Neural progenitor cell (in vitro differentiated cells): ENCODE measurements around the gene TAAR6. TPM values are rescaled to one million over a fixed set of nuclear protein-coding genes. Genes with fewer than 3 reads are reported as not detected.

ENCODE experiments used
- DNase-seq: peaks from one replicate; pipeline ENCODE4 v3.0.0-alpha.2; 2016; ENCODE audit warnings: low spot score
- H2AFZ ChIP-seq: fragments of 200-600 bp; sonication (generic); replicated peaks from 2 replicates; pipeline ENCODE4 v1.6.1; 2016; ENCODE audit warnings: antibody characterized with exemption
- H3F3A ChIP-seq: fragments of 200-600 bp; sonication (generic); 2 replicates; pipeline ENCODE4 v1.6.1; 2016; ENCODE audit warnings: antibody characterized with exemption, low read depth
- H3K27ac ChIP-seq: fragments of 200-600 bp; sonication (generic); 2 replicates; pipeline ENCODE4 v1.5.1; 2016; ENCODE audit warnings: mild to moderate bottlenecking
- H3K27me3 ChIP-seq: fragments of 200-600 bp; sonication (generic); 2 replicates; pipeline ENCODE4 v1.6.1; 2016; ENCODE audit warnings: mild to moderate bottlenecking, moderate library complexity
- H3K36me3 ChIP-seq: fragments of 200-600 bp; sonication (generic); 2 replicates; pipeline ENCODE4 v1.5.1; 2016
- H3K4me1 ChIP-seq: fragments of 200-600 bp; sonication (generic); 2 replicates; pipeline ENCODE4 v1.6.1; 2016; ENCODE audit warnings: mixed run types
- H3K4me2 ChIP-seq: fragments of 200-600 bp; sonication (generic); 2 replicates; pipeline ENCODE4 v1.6.1; 2016
- H3K4me3 ChIP-seq: fragments of 200-600 bp; sonication (generic); 2 replicates; pipeline ENCODE4 v1.5.1; 2016
- H3K79me2 ChIP-seq: fragments of 200-600 bp; sonication (generic); 2 replicates; pipeline ENCODE4 v1.6.1; 2016; ENCODE audit warnings: low read depth
- H3K9ac ChIP-seq: fragments of 200-600 bp; sonication (generic); 2 replicates; pipeline ENCODE4 v1.6.1; 2016
- H3K9me3 ChIP-seq: fragments of 200-600 bp; sonication (generic); 2 replicates; pipeline ENCODE4 v1.5.1; 2016; ENCODE audit warnings: low read depth
- H4K20me1 ChIP-seq: fragments of 200-600 bp; sonication (generic); 2 replicates; pipeline ENCODE4 v1.6.1; 2016; ENCODE audit warnings: low read depth
- H3K27ac Mint-ChIP-seq: 3 replicates; pipeline ENCODE4 v1.8.0; 2021; ENCODE audit warnings: mixed read lengths
- H3K27me3 Mint-ChIP-seq: 2 replicates; pipeline ENCODE4 v1.8.0; 2022; ENCODE audit warnings: low read depth, mild to moderate bottlenecking, inconsistent platforms, moderate library complexity, mixed read lengths; ENCODE audit not compliant: insufficient read depth
- H3K36me3 Mint-ChIP-seq: 3 replicates; pipeline ENCODE4 v1.8.0; 2021; ENCODE audit warnings: mixed read lengths
- H3K4me1 Mint-ChIP-seq: 3 replicates; pipeline ENCODE4 v1.8.0; 2021; ENCODE audit warnings: mixed read lengths
- H3K4me3 Mint-ChIP-seq: 3 replicates; pipeline ENCODE4 v1.8.0; 2021; ENCODE audit warnings: mild to moderate bottlenecking, moderate library complexity, mixed read lengths
- H3K9me3 Mint-ChIP-seq: 3 replicates; pipeline ENCODE4 v1.8.0; 2020; ENCODE audit warnings: mixed read lengths
- EZH2 ChIP-seq: fragments of 200-600 bp; sonication (generic); IDR thresholded peaks from 2 replicates; pipeline ENCODE4 v1.6.1; 2017; ENCODE audit warnings: antibody characterized with exemption, mild to moderate bottlenecking, moderate library complexity
- EZH2phosphoT487 ChIP-seq: fragments of 200-600 bp; sonication (generic); IDR thresholded peaks from 2 replicates; pipeline ENCODE4 v1.6.1; 2017; ENCODE audit warnings: antibody characterized with exemption
- total RNA-seq: library from RNA; depleted of rRNA; stranded (reverse); fragments of >200 nt; gene quantifications from 2 replicates; pipeline ENCODE4 v1.2.3, GENCODE V29; 2015; ENCODE audit warnings: low replicate concordance
- TF ChIP-seq, protein P1 (sequence below): fragments of 200-600 bp; sonication (generic); IDR thresholded peaks from 2 replicates; pipeline ENCODE4 v1.5.1; 2017; ENCODE audit warnings: antibody characterized with exemption, mild to moderate bottlenecking

The TAAR6 gene, protein sequence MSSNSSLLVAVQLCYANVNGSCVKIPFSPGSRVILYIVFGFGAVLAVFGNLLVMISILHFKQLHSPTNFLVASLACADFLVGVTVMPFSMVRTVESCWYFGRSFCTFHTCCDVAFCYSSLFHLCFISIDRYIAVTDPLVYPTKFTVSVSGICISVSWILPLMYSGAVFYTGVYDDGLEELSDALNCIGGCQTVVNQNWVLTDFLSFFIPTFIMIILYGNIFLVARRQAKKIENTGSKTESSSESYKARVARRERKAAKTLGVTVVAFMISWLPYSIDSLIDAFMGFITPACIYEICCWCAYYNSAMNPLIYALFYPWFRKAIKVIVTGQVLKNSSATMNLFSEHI
- not detected in 2 replicates for total RNA-seq

DNA sequence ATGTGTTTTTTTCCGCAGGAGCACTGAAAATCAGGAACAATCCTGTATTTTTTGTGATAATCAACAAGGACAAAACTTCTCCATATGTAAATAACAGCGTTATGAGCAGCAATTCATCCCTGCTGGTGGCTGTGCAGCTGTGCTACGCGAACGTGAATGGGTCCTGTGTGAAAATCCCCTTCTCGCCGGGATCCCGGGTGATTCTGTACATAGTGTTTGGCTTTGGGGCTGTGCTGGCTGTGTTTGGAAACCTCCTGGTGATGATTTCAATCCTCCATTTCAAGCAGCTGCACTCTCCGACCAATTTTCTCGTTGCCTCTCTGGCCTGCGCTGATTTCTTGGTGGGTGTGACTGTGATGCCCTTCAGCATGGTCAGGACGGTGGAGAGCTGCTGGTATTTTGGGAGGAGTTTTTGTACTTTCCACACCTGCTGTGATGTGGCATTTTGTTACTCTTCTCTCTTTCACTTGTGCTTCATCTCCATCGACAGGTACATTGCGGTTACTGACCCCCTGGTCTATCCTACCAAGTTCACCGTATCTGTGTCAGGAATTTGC lies at the start of gene TAAR6:
TSS of gene TAAR6 (plus strand) at position 102 of the 557 bp plus-strand sequence. CDS start at position 102, 0 bp downstream.
- Histone ChIP-seq H3K4me1 (peaks cover 27% of the 10 kb centered on the region), H3K4me3 (no peak within 1 kb of the TSS), H3K79me2 (no peaks in the 10 kb centered on the region), H3K9ac (no peak within 1 kb of the TSS), H4K20me1 (no peaks in the 10 kb centered on the region), H3K36me3 (no peaks in the 10 kb centered on the region), H3F3A (no peaks in the 10 kb centered on the region), H3K4me2 (no peak within 1 kb of the TSS), H3K9me3 (no peaks in the 10 kb centered on the region), H2AFZ (peak within 1 kb of the TSS; percentile 74), H3K27ac (no peak within 1 kb of the TSS), H3K27me3 (no peaks in the 10 kb centered on the region)
- H3K27me3 Mint-ChIP-seq, result no peaks in the 10 kb centered on the region
- H3K36me3 Mint-ChIP-seq, result no peaks in the 10 kb centered on the region
- no peak within 1 kb of the TSS for H3K27ac Mint-ChIP-seq
- H3K4me1 Mint-ChIP-seq, result peaks cover 14% of the 10 kb centered on the region
- DNase-seq, result no peak
- no peaks in the 10 kb centered on the region for H3K9me3 Mint-ChIP-seq
- TF ChIP-seq EZH2, result no peak
- TF ChIP-seq, protein P1, sequence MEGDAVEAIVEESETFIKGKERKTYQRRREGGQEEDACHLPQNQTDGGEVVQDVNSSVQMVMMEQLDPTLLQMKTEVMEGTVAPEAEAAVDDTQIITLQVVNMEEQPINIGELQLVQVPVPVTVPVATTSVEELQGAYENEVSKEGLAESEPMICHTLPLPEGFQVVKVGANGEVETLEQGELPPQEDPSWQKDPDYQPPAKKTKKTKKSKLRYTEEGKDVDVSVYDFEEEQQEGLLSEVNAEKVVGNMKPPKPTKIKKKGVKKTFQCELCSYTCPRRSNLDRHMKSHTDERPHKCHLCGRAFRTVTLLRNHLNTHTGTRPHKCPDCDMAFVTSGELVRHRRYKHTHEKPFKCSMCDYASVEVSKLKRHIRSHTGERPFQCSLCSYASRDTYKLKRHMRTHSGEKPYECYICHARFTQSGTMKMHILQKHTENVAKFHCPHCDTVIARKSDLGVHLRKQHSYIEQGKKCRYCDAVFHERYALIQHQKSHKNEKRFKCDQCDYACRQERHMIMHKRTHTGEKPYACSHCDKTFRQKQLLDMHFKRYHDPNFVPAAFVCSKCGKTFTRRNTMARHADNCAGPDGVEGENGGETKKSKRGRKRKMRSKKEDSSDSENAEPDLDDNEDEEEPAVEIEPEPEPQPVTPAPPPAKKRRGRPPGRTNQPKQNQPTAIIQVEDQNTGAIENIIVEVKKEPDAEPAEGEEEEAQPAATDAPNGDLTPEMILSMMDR, result no peak
- TF ChIP-seq EZH2phosphoT487, result no peak
- no peak within 1 kb of the TSS for H3K4me3 Mint-ChIP-seq

DNA sequence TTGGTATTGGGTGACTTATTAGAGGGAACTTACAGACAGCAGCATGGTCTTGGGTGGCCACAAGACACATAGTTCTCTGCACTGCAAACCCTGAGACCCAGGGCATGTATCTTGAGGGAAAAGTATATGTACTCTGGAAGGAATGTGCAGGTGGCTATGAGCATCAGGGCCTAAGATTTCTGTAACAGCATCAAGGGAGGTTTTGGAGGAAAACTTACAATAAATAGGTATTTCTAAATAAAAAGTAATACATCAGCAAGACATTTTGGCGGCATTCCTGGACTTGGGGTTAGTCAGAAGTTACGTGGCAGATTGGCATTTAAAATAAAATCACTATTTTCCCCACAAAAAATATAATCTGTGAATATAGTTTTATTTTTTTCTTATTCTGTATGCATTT lies 49.2 kb upstream of the TAAR6 start:
- no peak overlapping the region for H2AFZ ChIP-seq
- no peak overlapping the region for H3K4me3 ChIP-seq
- no peaks in the 10 kb centered on the region for H3K36me3 ChIP-seq
- peaks cover 9% of the 10 kb centered on the region for H3F3A ChIP-seq
- Mint-ChIP-seq H3K9me3 (no peaks in the 10 kb centered on the region), H3K27ac (no peak overlapping the region), H3K27me3 (peaks cover 8% of the 10 kb centered on the region), H3K4me3 (no peak overlapping the region), H3K4me1 (peaks cover 3% of the 10 kb centered on the region), H3K36me3 (no peaks in the 10 kb centered on the region)
- peaks cover 1% of the 10 kb centered on the region for H3K4me1 ChIP-seq
- DNase-seq, result no peak
- no peaks in the 10 kb centered on the region for H3K27me3 ChIP-seq
- H3K27ac ChIP-seq, result no peak overlapping the region
- H4K20me1 ChIP-seq, result no peaks in the 10 kb centered on the region
- TF ChIP-seq EZH2phosphoT487 (no peak), EZH2 (no peak)
- TF ChIP-seq, protein P1, result no peak
- no peak overlapping the region for H3K4me2 ChIP-seq
- no peaks in the 10 kb centered on the region for H3K9me3 ChIP-seq
- no peaks in the 10 kb centered on the region for H3K79me2 ChIP-seq
- no peak overlapping the region for H3K9ac ChIP-seq

DNA sequence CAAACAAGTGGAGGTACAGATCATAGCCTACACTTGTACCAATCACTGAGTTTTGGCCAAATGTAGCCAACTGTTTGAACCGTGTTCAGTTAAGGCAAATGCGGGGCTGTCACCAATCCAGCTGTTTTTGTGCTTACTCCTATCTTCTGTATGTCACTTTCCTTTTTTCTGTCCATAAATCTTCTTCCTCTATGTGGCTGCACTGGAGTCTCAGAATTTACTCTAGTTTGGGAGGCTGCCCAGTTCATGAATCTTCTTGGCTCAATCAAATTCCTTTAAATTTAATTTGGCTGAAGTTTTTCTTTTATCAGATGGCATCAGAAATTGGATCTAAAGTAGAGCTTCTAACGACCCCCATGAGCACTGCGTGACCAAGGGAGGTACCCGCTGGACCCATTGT lies 45.5 kb upstream of the TAAR6 start:
- H3K36me3 ChIP-seq, result no peaks in the 10 kb centered on the region
- H3K4me2 ChIP-seq, result no peak overlapping the region
- peaks cover 13% of the 10 kb centered on the region for H3F3A ChIP-seq
- no peak overlapping the region for H3K4me3 Mint-ChIP-seq
- no peak for DNase-seq
- H3K27me3 ChIP-seq, result no peaks in the 10 kb centered on the region
- no peaks in the 10 kb centered on the region for H4K20me1 ChIP-seq
- peaks cover 8% of the 10 kb centered on the region for H3K27me3 Mint-ChIP-seq
- H2AFZ ChIP-seq, result no peak overlapping the region
- no peaks in the 10 kb centered on the region for H3K9me3 Mint-ChIP-seq
- no peak overlapping the region for H3K27ac Mint-ChIP-seq
- H3K9me3 ChIP-seq, result no peaks in the 10 kb centered on the region
- no peak overlapping the region for H3K9ac ChIP-seq
- H3K79me2 ChIP-seq, result no peaks in the 10 kb centered on the region
- H3K36me3 Mint-ChIP-seq, result no peaks in the 10 kb centered on the region
- peaks cover 19% of the 10 kb centered on the region for H3K4me1 ChIP-seq
- H3K4me1 Mint-ChIP-seq, result peaks cover 15% of the 10 kb centered on the region
- no peak overlapping the region for H3K4me3 ChIP-seq
- TF ChIP-seq EZH2 (no peak), EZH2phosphoT487 (no peak)
- TF ChIP-seq, protein P1, result no peak
- H3K27ac ChIP-seq, result no peak overlapping the region
